SK-MEL-5 (cell line): ENCODE measurements around the gene COLEC12. TPM values are rescaled to one million over a fixed set of nuclear protein-coding genes. Genes with fewer than 3 reads are reported as not detected.

Experiments used
- DNase-seq: peaks from one replicate; pipeline ENCODE4 v3.0.0-alpha.2; 2016; ENCODE audit warnings: low read depth, low spot score
- in situ Hi-C: cut with HindIII; loops from 2 replicates; pipeline ENCODE4 v1.10.0; 2016; ENCODE audit warnings: low sequenced_read_pairs, high pct_unique_total_duplicates, low pct_unique_long_range_greater_than_20kb
- total RNA-seq: library from RNA; depleted of rRNA; stranded (reverse); fragments of >200 nt; shearing (Covaris generic); gene quantifications from 2 replicates; pipeline ENCODE4 v1.2.3, GENCODE V29; 2014

Gene COLEC12
- total RNA-seq, 1 experiment from 2014 or later = 1.9 TPM

DNA sequence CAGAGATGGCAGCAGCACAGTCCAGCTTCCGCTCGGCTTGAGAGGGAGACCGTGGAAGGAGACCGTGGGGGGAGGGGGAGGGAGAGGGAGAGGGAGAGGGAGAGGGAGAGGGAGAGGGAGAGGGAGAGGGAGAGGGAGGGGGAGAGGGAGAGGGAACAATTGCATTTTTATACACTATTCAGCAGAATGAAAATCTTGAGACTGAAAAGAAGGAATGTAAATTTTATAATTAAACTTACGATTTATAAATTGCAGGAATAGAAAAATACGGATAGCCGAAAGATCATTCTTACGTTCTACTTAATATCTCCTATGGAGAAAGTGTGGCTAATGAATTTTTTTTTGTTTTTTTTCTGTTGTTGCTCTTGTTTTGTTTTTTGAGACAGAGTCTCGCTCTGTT lies 12.5 kb upstream of the COLEC12 start:
- DNase-seq = no peak
- in situ Hi-C loops = no loop called here

DNA sequence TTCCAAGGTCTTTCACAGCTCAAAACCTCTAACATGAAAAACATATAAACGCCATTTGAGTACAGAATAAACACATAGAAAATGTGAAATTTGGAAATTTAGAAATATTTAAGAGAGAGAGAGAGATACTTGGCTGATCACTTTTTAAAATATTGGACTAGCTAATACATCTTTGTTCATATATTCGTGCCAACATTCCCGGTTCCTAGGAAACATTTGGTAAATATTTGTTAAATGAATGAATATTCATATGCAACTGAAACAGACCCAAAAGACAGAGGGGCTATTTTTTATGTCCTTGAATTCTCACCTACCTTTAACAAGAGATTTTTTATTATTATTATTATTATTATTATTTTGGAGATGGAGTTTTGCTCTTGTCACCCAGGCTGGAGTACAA lies 8.3 kb upstream of the COLEC12 start:
- in situ Hi-C loops = no loop called here

GRCh38 chr18:507636-508035 lies 7.1 kb upstream of the COLEC12 start:
- in situ Hi-C loops = no loop called here
- DNase-seq = no peak

More for the DNA sequence above, 8.3 kb upstream of the COLEC12 start:
- no peak for DNase-seq

DNA sequence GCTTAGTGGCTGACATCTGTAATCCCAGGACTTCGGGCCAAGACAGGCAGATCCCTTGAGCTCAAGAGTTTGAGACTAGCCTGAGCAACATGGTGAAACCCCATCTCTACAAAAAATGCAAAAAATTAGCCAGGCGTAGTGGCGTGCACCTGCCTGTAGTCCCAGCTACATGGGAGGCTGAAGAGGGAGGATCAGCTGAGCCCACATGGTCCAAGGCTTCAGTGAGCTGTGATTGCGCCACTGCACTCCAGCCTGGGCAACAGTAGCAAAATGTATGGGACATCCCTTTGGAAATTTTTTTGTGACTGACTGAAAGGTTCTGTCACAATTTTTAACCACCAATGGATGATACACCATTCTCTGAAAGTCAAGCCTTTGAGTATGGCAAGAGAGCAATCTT lies 6.3 kb upstream of the COLEC12 start:
- DNase-seq = no peak

GRCh38 chr18:506264-506663 lies 5.8 kb upstream of the COLEC12 start:
- DNase-seq = no peak
- in situ Hi-C loops = no loop called here

More for the DNA sequence above, 6.3 kb upstream of the COLEC12 start:
- in situ Hi-C loops = no loop called here

DNA sequence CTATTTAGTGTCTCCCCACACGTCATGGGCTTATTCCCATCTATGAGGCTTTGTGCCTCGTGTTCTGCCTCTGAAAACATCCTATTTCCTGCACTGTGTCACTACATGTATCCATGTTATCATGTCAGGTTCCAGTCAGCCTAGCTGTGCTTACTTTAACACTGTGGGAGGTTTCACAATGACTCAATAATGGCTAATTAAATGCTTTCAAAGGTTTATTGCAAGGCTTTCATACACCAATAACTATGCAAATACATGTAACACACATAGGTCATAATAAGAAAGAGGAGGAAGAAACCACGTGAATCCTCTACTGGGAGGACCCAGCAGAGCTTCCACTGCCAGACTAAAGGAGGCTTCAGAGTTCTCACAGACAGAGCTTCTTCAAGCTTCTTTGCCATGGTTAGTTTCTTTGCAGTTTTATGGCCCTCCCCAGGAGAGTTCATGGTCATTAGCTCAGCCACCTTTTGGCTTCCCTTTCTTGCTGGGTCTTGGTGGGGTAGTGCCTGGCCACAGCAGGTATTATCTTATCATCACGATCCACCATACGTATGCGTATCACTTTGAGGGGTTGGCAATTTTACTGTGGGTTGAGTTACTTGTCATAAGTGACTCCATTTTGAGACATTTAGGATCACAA lies 5.1 kb upstream of the COLEC12 start:
- in situ Hi-C loops = no loop called here
- no peak for DNase-seq

- in situ Hi-C loops = no loop called here
- DNase-seq = no peak
Observed at GRCh38 chr18:501406-501714, 859 bp upstream of the COLEC12 start.

- DNase-seq = no peak
- in situ Hi-C loops = no loop called here
Observed at GRCh38 chr18:499776-500631, 497 bp downstream of the COLEC12 start.

DNA sequence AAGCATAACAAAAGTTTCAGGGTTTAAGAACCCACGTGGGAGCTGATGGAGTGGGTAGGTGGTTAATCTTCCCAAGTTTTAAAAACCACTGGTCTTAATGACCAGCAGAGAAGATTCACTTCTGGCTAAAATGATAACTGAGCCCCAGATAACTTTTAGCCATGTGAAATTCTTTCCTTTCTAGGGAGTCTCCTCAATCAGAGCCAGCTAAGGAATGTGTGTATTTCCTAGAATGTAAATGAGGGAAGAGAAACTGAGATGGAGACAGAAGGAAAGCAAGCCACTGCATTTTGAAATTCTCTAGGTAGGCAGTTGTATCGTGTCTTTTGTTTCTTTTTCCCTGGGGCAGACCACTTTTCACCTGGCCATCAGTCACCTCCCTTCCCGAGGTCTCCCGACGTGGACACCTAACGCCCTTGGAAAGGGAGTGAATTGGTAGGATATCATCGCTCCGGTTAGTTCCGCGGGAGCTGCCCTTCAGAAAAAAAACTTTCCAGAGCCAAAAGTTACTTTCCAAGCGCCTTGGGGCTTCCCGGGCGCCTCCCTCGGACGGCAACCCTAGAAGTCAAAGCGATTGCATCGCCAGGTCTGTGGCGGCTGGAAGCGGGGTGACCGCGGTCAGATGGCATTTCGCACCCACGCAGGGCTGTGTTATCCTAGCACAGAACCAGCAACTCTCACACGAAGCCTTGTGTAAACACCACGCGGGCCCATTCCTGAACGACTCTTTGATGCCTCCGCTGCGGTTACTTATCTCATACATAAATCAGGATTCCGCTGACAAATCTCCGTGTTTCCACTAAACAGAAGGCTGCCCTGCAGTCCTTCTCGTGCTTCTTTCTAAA lies 1.3 kb downstream of the COLEC12 start:
- in situ Hi-C loops = no loop called here
- DNase-seq = no peak

GRCh38 chr18:497688-498087 lies 2.8 kb downstream of the COLEC12 start:
- in situ Hi-C loops = no loop called here
- DNase-seq = no peak

DNA sequence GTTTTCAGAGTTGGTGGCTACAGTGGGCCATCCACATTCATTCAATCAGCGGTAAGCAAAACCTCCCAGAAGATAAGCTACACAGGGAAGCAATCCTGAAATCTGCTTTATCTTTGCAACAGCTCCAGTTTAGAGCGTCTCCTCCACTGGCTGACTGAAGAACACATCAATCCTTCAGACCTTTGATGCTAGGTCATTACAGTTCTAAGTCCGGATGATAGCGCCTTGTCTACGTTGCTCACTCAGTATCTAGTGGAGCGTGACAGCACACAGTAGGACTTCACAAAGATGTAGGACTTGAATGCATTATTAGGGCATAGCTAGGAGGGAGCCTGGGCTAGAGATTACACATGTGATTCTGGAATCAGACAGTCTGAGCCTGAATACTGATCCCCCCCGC lies 5.0 kb downstream of the COLEC12 start:
- in situ Hi-C loops = no loop called here
- no peak for DNase-seq

DNA sequence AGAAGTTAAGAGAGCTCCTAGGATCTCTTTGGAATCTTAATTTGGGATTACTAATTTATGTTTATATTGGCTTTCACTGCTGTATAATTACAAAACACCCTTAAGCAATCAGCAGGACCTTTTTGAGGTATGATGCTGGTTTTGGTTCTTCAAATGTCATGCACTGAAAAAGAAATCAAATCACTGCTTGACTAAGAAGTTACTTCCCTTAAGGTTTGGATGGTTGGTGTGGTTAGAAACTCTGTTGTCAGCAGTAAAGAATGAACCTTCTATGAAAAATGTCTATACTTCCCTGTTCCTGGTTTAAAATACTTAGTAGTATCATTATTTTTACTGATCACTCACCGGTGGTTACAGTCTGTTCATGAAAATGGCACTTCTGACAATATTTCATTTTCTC lies 5.5 kb downstream of the COLEC12 start:
- in situ Hi-C loops = no loop called here
- no peak for DNase-seq

GRCh38 chr18:493986-494983 lies 6.2 kb downstream of the COLEC12 start:
- DNase-seq = peak; percentile 53
- in situ Hi-C loops = no loop called here

GRCh38 chr18:492451-492850 lies 8.1 kb downstream of the COLEC12 start:
- DNase-seq = no peak
- in situ Hi-C loops = no loop called here

DNA sequence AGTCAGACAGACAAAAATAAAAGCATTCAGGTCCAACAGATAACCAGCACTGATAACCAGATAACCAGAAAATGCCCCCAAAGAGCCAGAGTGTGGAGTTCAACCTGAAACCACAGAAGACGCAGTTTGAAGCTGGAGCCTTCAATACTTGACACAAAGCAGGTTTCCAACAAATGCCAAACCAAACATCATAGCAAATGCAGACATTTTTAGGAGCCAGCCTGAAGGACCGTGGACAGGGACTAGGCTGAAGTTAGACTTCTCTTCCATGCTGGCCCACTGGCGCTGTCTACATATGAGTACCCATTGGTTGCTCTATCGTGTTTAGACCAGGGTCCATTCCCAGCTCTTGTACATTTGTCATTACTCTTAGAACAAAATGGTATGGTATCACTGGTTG lies 9.9 kb downstream of the COLEC12 start:
- in situ Hi-C loops = no loop called here
- DNase-seq = no peak

GRCh38 chr18:490024-490366 lies 10.5 kb downstream of the COLEC12 start:
- in situ Hi-C loops = no loop called here
- DNase-seq = no peak

- in situ Hi-C loops = no loop called here
- DNase-seq = no peak
Observed at GRCh38 chr18:489244-490023, 11.1 kb downstream of the COLEC12 start.
